ENCODE results near the gene PSMB3.

DNA sequence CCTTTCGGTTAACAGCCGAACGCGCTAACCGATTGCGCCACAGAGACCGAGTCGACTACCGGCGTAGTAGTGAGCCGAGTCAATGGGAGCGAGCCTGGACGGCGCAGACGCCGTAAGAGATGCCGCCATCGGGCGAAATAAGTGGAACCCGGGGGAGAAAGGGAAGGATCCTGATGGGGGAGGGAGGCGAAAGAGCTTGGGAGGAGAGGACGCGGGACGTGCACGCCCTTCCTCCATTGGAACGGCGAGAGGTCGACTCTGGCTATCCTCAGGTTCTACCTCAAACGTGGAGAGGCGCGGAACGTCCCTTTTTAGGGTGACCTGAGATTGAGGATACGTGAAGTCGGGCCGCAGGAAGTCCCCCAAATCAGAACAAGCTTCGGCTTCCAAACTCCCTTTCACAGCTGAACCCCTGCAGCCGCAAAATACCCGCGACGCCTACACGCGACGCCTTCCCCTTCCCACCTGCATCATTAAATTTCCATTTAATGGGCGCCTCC is 683 bp upstream of the PSMB3 start:
- TF ChIP-seq, protein P1, sequence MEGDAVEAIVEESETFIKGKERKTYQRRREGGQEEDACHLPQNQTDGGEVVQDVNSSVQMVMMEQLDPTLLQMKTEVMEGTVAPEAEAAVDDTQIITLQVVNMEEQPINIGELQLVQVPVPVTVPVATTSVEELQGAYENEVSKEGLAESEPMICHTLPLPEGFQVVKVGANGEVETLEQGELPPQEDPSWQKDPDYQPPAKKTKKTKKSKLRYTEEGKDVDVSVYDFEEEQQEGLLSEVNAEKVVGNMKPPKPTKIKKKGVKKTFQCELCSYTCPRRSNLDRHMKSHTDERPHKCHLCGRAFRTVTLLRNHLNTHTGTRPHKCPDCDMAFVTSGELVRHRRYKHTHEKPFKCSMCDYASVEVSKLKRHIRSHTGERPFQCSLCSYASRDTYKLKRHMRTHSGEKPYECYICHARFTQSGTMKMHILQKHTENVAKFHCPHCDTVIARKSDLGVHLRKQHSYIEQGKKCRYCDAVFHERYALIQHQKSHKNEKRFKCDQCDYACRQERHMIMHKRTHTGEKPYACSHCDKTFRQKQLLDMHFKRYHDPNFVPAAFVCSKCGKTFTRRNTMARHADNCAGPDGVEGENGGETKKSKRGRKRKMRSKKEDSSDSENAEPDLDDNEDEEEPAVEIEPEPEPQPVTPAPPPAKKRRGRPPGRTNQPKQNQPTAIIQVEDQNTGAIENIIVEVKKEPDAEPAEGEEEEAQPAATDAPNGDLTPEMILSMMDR (IDR thresholded peaks at IDR 0.05; ENCODE audit: insufficient read depth, low read length): no peak
- no peak for TF ChIP-seq SPI1 (IDR thresholded peaks at IDR 0.05; ENCODE audit: borderline replicate concordance, low read depth)
- no peak for TF ChIP-seq POLR2AphosphoS5 (IDR thresholded peaks at IDR 0.05; ENCODE audit: low read depth)
- TF ChIP-seq, protein P2, sequence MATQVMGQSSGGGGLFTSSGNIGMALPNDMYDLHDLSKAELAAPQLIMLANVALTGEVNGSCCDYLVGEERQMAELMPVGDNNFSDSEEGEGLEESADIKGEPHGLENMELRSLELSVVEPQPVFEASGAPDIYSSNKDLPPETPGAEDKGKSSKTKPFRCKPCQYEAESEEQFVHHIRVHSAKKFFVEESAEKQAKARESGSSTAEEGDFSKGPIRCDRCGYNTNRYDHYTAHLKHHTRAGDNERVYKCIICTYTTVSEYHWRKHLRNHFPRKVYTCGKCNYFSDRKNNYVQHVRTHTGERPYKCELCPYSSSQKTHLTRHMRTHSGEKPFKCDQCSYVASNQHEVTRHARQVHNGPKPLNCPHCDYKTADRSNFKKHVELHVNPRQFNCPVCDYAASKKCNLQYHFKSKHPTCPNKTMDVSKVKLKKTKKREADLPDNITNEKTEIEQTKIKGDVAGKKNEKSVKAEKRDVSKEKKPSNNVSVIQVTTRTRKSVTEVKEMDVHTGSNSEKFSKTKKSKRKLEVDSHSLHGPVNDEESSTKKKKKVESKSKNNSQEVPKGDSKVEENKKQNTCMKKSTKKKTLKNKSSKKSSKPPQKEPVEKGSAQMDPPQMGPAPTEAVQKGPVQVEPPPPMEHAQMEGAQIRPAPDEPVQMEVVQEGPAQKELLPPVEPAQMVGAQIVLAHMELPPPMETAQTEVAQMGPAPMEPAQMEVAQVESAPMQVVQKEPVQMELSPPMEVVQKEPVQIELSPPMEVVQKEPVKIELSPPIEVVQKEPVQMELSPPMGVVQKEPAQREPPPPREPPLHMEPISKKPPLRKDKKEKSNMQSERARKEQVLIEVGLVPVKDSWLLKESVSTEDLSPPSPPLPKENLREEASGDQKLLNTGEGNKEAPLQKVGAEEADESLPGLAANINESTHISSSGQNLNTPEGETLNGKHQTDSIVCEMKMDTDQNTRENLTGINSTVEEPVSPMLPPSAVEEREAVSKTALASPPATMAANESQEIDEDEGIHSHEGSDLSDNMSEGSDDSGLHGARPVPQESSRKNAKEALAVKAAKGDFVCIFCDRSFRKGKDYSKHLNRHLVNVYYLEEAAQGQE (IDR thresholded peaks at IDR 0.05; ENCODE audit: insufficient replicate concordance, low read depth): no peak
- TF ChIP-seq GABPA (IDR thresholded peaks at IDR 0.05; ENCODE audit: low read depth): no peak
